HK-2 (cell line): ENCODE results near the gene SCNN1B.
"Not testable (repeated sequence)": the region's sequence is repeated elsewhere in the genome, so short reads cannot be mapped to it uniquely, and the experiment has no call there.

ENCODE experiments used
- DNase-seq: peaks from one replicate; pipeline ENCODE4 v3.0.0-alpha.2; 2018; ENCODE audit not compliant: unreplicated experiment

SCNN1B gene

DNA sequence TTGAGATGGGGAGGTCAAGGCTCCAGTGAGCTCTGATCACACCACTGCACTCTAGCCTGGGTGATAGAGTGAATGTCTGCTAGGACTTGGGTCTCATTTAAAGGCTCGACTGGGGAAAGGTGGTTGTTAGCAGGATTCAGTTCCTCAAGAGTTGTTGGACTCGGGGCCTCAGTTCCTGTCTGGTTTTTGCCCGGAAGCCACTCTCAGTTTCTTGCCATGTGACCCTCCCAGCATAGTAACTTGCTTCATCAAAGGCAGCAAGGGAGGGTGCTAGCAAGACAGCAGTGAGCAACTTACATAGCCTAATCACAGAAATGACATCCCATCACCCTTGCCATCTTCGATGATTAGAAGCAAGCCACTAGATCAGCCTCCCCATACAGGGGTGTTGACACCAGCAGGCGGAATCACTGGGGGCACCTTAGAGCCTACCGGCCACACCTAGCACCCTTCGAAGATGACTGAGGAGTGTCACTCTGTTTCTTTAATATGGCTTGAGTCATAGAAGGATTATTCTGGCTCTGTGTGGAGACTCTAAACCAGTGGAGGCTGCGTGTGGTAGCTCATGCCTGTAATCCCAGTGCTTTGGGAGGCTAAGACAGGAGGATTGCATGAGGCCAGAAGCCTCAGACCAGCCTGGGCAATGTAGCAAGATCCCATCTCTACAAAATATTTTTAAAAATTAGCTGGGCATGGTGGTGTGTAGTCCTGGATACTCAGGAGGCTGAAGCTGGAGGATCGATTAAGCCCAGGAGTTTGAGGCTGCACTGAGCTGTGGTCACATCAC, 13.2 kb upstream of the SCNN1B start:
- no peak for DNase-seq

DNA sequence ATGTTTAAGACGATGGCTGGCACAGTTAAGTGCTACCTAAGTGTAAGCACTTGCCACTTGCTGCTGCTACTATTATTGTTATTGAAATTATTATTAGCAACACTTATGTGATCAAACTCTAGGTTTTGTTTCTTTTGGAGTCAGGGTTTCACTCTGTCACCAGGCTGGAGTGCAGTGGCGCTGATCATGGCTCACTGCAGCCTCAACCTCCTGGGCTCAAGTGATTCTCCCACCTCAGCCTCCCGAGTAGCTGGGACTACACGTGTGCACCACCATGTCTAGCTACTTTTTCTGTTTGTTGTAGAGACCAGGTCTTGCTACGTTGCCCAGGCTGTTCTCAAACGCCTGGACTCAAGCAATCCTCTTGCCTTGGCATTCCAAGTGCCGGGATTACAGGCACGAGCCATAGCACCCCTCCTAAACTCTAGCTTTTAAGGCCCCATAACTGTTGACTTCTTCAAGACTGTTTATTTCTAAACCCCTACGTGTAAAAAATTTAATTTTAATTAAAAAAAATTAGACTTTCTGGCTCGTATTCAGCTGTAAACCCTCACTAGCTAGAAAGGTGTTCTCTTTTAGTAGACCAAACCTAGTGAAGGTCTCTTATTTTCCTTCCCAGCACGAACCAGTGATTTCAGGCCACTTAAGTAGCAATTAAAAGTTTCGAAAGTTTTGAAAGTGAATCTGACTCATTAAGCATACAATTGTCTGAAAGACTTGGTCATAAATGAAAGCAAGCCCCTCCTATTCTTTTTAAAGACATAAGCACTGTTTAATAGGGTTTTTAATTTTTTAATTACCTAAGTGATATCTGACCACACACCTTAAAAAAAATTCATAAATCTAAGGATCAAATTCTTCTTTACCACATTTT, 11.7 kb upstream of the SCNN1B start:
- DNase-seq: no peak

DNA sequence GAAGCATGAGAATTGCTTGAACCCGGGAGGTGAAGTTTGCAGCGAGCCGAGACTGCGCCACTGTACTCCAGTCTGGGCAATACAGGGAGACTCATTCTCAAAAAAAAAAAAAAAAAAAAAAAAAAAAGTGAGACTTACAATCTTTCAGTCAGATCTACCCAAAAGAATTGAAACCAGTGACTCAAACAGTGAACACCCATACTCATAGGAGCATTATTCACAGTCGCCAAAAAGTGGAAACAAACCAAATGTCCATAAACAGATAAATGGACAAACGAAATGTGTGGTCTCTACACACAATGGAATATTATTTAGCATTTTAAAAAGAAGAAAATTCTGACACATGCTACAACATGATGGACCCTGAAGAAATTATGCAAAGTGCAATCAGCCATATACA, 9.1 kb upstream of the SCNN1B start:
- DNase-seq: no peak

DNA sequence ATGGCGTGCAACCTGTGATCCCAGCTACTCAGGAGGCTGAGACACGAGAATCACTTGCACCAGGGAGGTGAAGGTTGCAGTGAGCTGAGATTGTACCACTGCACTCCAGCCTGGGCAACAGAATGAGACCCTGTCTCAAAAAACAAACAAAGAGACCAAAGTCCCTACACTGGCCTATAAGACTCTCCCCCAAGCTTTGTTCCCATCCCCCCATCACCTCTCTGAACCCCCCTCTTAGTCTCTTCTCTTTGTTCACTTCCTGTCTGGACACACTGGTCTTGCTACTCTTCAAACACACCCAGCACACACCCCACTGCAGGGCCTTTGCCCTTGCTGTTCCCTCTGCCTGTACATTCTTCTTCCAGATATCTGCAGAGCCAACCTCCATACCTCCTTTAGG, 7.8 kb upstream of the SCNN1B start:
- no peak for DNase-seq

DNA sequence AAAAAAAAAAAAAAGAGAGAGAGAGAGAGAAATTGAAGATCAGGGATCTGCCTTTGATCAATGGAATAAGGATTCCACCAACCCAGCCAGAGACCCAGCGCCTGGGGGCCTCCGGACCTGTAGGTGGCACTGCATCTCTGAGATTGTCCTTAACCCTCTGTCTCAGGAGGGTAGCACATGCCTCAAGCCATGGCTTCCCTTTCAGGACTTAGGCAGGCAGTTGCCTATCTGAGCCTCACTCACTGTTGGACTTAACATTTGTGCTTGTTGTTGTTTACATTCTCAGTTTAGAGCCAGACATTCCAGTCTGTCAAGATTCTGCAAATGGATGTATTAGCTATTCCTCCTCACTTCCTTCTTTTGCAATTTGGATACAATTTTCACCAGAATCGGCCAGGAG, 5.1 kb upstream of the SCNN1B start:
- DNase-seq: peak; percentile 25

DNA sequence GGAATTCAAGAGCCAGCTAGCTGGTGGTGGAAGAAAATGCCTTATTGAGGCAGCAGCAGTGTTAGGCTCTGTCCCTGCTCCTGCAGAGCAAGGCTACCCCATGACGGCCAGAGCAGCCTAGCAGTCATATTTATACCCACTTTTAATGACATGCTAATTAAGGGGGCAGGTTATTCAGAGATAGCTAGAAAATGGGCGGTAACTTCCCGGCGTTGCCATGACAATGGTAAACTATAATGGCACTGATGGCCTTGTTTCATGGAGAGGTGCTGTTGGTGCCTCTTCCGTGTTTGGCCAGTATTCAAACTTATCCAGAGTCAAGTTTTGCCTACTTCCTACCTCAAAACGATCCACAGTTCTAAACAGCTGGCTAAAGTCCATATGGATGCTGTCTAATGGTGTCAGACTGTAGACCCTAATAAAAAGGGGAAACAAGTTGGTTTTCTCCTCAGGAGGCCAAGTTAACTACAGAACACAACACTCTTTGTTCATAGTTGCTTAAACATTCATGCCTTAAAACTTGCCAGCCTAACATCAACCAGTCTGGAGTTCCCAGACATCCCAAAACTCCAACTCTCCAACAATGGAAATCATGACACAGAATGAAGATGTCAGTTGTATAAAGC, 3.7 kb upstream of the SCNN1B start:
- DNase-seq: no peak

DNA sequence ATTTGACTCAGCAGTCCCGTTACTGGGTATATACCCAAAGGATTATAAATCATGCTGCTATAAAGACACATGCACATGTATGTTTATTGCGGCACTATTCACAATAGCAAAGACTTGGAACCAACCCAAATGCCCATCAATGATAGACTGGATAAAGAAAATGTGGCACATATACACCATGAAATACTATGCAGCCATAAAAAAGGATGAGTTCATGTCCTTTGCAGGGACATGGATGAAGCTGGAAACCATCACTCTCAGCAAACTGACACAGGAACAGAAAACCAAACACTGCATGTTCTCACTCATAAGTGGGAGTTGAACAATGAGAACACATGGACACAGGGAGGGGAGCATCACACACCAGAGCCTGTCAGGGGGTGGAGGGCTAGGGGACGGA, 2.3 kb upstream of the SCNN1B start:
- not testable (repeated sequence) for DNase-seq

DNA sequence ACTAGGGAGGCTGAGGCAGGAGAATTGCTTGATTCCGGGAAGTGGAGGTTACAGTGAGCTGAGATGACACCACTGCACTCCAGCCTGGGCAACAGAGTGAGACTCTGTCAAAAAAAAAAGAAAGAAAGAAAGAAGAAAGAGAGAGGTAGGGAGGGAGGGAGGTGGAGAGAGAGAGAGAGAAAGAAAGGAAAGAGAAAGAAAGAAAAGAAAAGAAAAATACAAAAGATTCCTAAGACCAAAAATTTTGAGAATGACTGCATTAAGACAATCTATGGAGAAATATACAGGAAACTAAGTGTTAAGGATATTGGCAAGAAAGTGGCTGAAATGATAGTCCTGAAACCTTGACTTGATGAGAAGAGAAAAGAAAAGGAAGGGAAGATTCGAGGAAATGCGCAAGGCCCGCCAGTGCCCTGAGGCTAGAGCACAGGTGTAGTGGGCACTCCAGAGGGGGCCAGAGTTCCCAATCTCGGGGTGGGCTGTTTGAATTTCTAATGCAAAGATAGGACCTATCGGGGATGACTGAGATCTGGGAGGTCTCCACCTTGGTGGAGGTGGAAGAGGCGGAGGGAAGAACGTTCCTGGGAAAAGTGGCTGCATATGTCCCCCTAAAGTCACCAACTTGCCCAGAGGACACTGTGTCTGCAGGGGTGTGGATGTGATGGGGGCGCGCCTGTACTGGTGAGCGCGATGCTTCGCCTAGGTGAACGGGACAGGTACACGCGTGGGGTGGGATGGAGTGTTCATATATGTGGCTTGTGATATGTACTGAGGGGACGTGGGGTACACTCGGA, 654 bp upstream of the SCNN1B start:
- DNase-seq: no peak

DNA sequence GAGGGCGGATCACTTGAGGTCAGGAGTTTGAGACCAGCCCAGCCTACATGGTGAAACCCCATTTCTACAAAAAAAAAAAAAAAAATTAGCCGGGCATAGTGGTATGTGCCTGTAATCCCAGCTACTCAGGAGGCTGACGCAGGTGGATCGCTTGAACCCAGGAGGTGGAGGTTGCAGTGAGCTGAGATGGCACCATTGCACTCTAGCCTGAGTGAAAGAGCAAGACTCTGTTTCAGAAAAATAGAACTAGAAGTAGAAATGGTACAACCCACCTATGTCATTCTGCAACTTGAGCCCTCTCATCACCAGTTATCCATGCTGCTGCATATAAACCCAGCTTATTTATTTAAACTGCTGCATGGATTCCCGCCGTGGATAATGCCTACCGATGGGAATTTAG, 1.6 kb downstream of the SCNN1B start:
- DNase-seq: no peak

DNA sequence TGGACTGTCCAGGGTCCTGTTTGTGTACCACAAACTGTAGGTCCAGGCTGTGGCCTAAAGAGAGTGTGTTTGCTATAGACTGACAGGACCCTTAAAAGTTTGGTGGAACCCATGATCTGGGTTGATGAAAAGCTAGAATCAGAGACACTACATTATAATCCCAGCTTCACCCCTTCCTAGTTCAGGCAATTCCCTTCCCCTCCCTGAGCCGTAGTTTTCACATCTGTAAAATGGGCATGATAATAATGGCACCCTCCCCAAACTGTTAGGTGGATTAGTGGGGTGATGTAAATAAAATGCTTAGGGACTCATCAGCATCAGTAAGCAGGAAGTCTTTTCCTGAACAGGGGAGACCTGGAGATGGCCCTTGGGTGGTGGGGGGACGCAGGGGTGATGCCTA, 2.5 kb downstream of the SCNN1B start:
- no peak for DNase-seq

DNA sequence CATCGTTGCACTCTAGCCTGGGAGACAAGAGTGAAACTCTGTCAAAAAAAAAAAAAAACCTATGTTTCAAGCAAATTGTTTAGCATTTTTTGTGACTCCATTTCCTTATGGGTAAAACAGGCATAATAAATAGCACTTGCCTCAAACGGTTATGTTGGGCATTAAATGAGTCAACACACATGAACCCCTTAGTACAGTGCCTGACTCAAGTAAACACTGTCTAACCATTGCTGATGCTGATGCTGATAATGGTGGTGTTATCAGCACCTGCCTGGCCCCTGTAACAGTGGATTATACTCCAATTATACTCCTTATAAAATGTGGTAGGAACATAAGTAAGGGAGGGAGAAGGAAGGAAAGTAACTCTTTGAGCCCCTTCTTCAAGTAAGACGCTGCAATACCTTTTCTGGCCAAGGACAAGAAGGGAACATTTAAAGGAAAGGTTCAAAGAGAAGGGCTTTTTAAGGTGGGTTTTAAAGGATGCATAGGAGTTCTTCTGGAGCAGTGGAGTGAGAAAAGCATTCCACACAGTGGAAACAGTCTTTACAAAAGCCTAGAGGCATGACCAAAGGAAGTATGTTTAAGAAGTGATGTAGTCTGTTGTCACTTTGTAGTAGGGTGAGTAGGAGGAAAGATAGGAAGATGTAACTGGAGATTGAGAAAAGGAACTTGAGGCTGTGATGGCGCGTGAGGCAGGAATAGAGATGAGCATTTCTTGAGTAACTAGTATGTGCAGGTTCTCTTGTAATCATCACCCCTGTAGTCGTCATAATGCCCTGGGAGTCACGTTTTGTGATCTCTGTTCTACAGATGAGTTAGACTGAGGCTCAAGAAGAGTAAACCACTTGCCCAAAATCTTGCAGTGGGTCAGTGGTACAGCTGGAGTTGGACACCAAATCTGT, 4.3 kb downstream of the SCNN1B start:
- DNase-seq: no peak

DNA sequence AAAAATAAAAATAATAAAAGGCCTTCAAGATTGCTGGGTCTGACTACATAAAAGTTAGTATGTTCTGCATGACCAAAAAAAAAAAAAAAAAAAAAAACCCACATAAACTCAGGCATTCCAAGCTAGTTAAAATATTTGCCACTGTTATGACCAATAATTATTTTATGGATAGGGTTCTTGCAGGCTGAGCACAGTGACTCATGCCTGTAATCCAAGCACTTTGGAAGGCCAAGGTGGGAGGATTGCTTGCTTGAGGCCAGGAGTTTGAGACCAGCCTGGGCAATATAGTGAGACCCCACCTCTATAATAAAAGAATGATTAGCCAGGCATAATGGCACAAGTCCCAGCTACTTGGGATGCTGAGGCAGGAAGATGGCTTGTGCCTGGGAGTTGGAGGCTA, 8.1 kb downstream of the SCNN1B start:
- no peak for DNase-seq

DNA sequence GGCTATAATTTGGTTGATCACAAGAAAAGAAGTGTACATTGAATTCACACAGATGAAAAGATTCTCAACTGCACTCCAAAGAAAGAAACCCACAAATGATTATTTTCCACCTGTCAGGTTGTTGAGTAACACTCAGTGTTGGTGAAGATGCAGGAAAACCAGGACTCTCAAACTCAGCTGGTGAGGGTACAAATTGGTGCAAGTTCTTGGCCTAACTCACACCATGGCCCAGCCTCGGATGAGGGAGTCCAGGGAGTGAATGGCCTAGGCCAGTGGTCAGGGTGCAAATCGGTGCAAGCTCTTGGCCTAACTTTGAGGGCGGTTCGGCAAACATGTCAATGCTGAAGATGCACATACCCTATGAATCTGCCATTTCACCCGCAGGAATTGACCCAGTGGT, 8.6 kb downstream of the SCNN1B start:
- no peak for DNase-seq

DNA sequence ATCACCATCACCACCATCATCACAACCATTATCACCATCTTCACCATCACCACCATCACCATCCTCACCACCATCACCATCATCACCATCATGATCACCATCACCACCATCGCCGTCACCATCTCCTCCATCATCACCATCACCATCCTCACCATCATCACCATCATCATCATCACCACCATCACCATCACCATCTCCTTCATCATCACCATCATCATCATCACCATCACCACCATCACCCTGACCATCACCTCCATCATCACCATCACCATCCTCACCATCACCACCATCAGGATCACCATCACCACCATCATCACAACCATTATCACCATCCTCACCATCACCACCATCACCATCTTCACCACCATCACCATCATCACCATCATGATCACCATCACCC, 14.1 kb downstream of the SCNN1B start:
- no peak for DNase-seq

DNA sequence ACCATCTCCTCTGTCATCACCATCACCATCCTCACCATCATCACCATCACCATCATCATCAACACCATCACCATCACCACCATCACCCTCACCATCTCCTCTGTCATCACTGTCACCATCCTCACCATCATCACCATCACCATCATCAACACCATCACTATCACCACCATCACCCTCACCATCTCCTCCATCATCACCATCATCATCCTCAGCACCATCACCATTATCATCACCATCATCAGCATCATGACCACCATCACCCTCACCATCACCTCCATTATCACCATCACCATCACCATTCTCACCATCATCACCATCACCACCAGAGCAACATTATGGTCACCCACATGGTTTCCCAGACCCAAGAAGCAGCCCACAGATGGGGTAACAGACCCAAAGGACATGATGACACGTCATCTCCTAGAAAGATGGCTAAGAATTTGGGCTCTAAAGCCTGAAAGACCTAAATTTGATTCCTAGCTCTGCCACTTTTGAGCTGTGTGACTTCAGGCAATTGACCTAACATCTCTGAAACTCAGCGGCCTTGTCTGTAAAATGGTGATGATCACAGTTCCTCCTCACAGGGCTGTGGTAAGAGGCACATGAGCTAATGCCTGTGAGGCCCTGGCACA, 14.6 kb downstream of the SCNN1B start:
- no peak for DNase-seq

DNA sequence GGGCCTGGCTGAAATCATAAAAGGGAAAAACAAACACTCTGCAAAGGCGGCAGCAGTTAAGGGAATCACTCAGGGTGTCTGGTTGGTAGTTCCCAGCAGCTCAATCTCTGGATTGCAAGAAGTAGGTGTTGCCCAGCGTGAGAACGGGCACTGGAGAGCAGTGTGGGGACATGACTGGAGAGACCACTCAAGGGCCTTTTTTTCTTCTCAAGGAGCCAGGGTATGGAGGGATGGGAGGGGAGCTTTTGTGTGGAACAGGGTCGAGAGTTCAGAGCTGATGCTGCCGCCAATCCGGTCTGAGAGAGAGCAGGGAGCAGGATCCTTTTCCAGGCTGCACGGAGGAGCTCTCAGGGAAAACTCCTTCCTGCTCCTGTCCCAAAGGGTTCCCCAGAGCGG, 15.2 kb downstream of the SCNN1B start:
- no peak for DNase-seq

DNA sequence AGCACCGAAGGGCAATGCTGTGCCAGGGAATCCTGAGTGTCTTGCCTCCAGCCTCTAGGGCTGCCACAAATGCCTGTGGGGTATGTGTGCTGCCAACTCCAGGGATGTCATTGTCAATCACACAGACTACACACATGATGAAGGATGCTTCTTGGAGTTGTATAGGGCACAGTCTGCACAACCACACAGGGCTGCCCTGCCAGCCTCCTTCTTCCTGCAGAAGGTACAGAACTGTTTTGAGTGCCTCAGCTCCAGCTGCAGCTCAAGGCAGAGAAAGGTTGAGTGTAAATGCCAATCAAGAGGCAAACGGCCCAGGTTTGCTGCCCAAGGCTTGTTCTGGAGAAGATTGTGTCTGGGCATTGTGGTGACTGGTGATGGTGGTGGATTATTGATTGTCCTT, 15.6 kb downstream of the SCNN1B start:
- no peak for DNase-seq

DNA sequence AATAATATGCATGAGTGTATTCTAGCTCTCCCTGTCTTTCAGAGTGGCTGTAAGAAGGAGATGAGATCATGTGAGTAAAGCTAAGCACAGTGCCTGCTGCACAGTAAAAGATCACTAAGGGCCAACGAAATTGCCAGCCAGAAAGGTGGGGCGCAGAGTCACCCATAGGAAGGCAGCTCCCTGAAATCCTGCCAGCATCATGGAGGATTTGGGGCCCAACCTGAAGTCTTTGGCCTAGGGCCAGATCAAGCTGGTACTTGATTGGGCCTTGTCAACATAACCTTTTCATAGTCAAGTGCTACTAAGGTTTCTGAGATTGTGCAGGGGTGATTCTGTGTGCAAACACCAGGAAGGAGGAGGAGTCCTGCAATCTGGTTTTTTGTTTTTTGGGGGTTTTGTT, 16.5 kb downstream of the SCNN1B start:
- DNase-seq: no peak

DNA sequence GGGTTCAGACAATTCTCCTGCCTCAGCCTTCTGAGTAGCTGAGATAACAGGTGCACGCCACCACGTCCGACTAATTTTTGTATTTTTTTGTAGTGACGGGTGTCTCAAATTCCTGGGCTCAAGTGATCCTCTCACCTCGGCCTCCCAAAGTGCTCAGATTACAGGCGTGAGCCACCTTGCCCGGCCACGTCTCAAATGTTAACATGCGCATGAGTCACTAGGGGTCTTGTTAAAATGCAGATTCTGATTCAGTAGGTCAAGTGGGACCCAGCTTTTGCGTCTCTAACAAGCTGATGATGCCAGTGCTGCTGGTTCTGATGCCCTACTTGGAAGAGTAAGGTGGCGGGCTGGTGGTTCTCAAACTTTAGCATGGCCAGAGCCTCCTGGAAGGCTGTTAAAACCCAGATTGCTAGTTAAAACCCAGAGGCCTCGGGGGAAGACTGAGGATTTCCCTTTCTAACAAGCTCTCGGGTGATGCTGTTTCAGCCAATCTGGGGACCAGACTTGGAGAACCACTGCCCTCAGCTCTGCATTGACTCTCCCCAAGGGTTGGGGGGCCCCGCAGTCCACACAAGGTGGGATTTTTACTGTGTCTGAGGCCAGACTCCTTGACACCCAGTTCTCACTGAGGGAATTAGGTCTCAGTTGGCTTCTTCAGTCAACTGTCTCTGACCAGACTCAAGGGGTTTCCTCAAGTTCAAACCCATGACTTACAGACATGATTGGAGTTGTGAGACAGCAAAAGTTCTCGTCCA, 17.9 kb downstream of the SCNN1B start:
- DNase-seq: no peak

DNA sequence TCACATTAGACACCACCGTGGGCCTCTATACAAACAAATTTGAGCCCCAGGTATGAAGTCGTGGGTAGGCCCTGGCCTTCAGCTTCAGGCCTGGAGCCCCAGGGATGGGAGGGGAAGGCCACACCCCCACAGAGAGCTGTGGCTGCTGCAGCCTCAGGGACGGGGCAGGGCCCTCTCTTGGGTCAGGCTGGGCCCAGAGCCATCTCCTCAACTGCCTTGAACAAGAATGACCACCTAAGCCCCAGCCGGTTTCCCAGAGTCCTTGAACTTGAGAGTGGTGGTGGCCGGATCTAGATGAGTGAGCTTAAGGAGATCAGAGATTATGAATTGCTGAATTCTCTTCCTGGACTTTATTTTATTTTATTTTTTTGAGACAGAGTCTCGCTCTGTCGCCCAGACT, 18.6 kb downstream of the SCNN1B start:
- DNase-seq: no peak
